Mesodermal cell (in vitro differentiated cells): Measurements from ENCODE around the gene PROM1.

ENCODE experiments used
- H3K27ac ChIP-seq: 2 replicates; pipeline ENCODE4 v1.7.0; 2013; ENCODE audit warnings: mild to moderate bottlenecking, low read depth, low read length, moderate library complexity; ENCODE audit not compliant: severe bottlenecking
- H3K36me3 ChIP-seq: 2 replicates; pipeline ENCODE4 v1.7.1; 2013; ENCODE audit warnings: mild to moderate bottlenecking, low read length, moderate library complexity; ENCODE audit not compliant: control insufficient read depth, insufficient read depth
- H3K4me1 ChIP-seq: one replicate; pipeline ENCODE4 v1.7.1; 2013; ENCODE audit warnings: mild to moderate bottlenecking, low read length; ENCODE audit not compliant: insufficient read depth, control insufficient read depth, poor library complexity, severe bottlenecking
- H3K4me3 ChIP-seq: 2 replicates; pipeline ENCODE4 v1.7.0; 2013; ENCODE audit warnings: low read length, control low read depth, mild to moderate bottlenecking; ENCODE audit not compliant: insufficient read depth, poor library complexity, severe bottlenecking; ENCODE audit errors: extremely low read depth
- H3K9me3 ChIP-seq: 2 replicates; pipeline ENCODE4 v1.7.1; 2013; ENCODE audit warnings: mild to moderate bottlenecking, low read length, moderate library complexity; ENCODE audit not compliant: control insufficient read depth
- WGBS, 2 experiments: methylation state at CpG; one replicate each; pipeline ENCODE4 v1.1.5; 2013; ENCODE audit warnings: missing lambda C conversion rate in 2 of 2; ENCODE audit not compliant: insufficient coverage in 2 of 2; 5-methylcytosine and 5-hydroxymethylcytosine counted together

Gene PROM1

GRCh38 chr4:16082426-16083240, 1.2 kb downstream of the PROM1 start:
- 0% methylated on average over 40 to 41 of the region's 60 CpGs for WGBS, 2 experiments
- H3K36me3 ChIP-seq, result no peaks in the 10 kb centered on the region
- H3K4me3 ChIP-seq, result peak overlapping the region; percentile 56
- H3K4me1 ChIP-seq, result peaks cover 21% of the 10 kb centered on the region
- H3K9me3 ChIP-seq, result no peaks in the 10 kb centered on the region
- peak overlapping the region; percentile 59 for H3K27ac ChIP-seq

GRCh38 chr4:16082041-16082425, 1.8 kb downstream of the PROM1 start:
- Histone ChIP-seq H3K9me3 (no peaks in the 10 kb centered on the region), H3K4me1 (peaks cover 21% of the 10 kb centered on the region), H3K27ac (no peak overlapping the region), H3K36me3 (no peaks in the 10 kb centered on the region), H3K4me3 (peak overlapping the region; percentile 56)
- whole genome bisulfite sequencing, 2 experiments, result 11 to 13% methylated on average over 13 to 16 of the region's 17 CpGs

- H3K27ac ChIP-seq, result peak overlapping the region; percentile 25
- WGBS, 2 experiments, result 100% methylated on average over 1 of the region's 1 CpG; no CpG with 5 or more reads in 1 of the 2 experiments
- H3K36me3 ChIP-seq, result peaks cover 7% of the 10 kb centered on the region
- no peaks in the 10 kb centered on the region for H3K9me3 ChIP-seq
- peaks cover 18% of the 10 kb centered on the region for H3K4me1 ChIP-seq
- H3K4me3 ChIP-seq, result no peak overlapping the region
Observed at GRCh38 chr4:16079046-16079445, 4.8 kb downstream of the PROM1 start.

GRCh38 chr4:16078195-16078760, 5.5 kb downstream of the PROM1 start:
- H3K27ac ChIP-seq, result no peak overlapping the region
- WGBS, 2 experiments, result 95 to 96% methylated on average over 4 of the region's 4 CpGs
- no peaks in the 10 kb centered on the region for H3K9me3 ChIP-seq
- H3K4me3 ChIP-seq, result no peak overlapping the region
- H3K4me1 ChIP-seq, result peaks cover 18% of the 10 kb centered on the region
- H3K36me3 ChIP-seq, result peaks cover 7% of the 10 kb centered on the region

GRCh38 chr4:16077786-16078185, 6.0 kb downstream of the PROM1 start:
- peaks cover 7% of the 10 kb centered on the region for H3K36me3 ChIP-seq

GRCh38 chr4:16075975-16076757, 7.7 kb downstream of the PROM1 start:
- 82% methylated on average over 7 to 8 of the region's 8 CpGs for WGBS, 2 experiments
- Histone ChIP-seq H3K27ac (no peak overlapping the region), H3K4me3 (no peak overlapping the region), H3K4me1 (peaks cover 15% of the 10 kb centered on the region), H3K36me3 (peaks cover 13% of the 10 kb centered on the region), H3K9me3 (no peaks in the 10 kb centered on the region)

More at GRCh38 chr4:16077786-16078185, 6.0 kb downstream of the PROM1 start:
- Histone ChIP-seq H3K9me3 (no peaks in the 10 kb centered on the region), H3K4me3 (no peak overlapping the region), H3K27ac (no peak overlapping the region), H3K4me1 (peaks cover 18% of the 10 kb centered on the region)
- 71 to 75% methylated on average over 4 of the region's 4 CpGs for WGBS, 2 experiments

- H3K9me3 ChIP-seq, result no peaks in the 10 kb centered on the region
- no CpG with 5 or more reads among the region's 3 CpGs for WGBS, 2 experiments
- no peak overlapping the region for H3K4me3 ChIP-seq
- peaks cover 14% of the 10 kb centered on the region for H3K36me3 ChIP-seq
- peaks cover 15% of the 10 kb centered on the region for H3K4me1 ChIP-seq
- H3K27ac ChIP-seq, result no peak overlapping the region
Observed at GRCh38 chr4:16075061-16075460, 8.8 kb downstream of the PROM1 start.

- no peak overlapping the region for H3K4me3 ChIP-seq
- peaks cover 11% of the 10 kb centered on the region for H3K4me1 ChIP-seq
- H3K27ac ChIP-seq, result no peak overlapping the region
- H3K36me3 ChIP-seq, result peaks cover 14% of the 10 kb centered on the region
- H3K9me3 ChIP-seq, result no peaks in the 10 kb centered on the region
Observed at GRCh38 chr4:16072168-16072567, 11.7 kb downstream of the PROM1 start.

GRCh38 chr4:16070203-16070602, 13.6 kb downstream of the PROM1 start:
- Histone ChIP-seq H3K36me3 (peaks cover 10% of the 10 kb centered on the region), H3K4me3 (no peak overlapping the region), H3K27ac (no peak overlapping the region), H3K4me1 (peaks cover 6% of the 10 kb centered on the region), H3K9me3 (no peaks in the 10 kb centered on the region)
- WGBS, 2 experiments, result 100% methylated on average over 2 of the region's 3 CpGs; no CpG with 5 or more reads in 1 of the 2 experiments

GRCh38 chr4:16067515-16067914, 16.3 kb downstream of the PROM1 start:
- WGBS, 2 experiments, result 90 to 94% methylated on average over 7 of the region's 12 CpGs

More at GRCh38 chr4:16067515-16067914, 16.3 kb downstream of the PROM1 start:
- H3K4me1 ChIP-seq, result no peaks in the 10 kb centered on the region
- peaks cover 13% of the 10 kb centered on the region for H3K36me3 ChIP-seq
- H3K4me3 ChIP-seq, result no peak overlapping the region
- no peak overlapping the region for H3K27ac ChIP-seq
- no peaks in the 10 kb centered on the region for H3K9me3 ChIP-seq
